ENCODE measurements around the gene BAHCC1. TPM values are rescaled to one million over a fixed set of nuclear protein-coding genes. Genes with fewer than 3 reads are reported as not detected.

Gene BAHCC1
- total RNA-seq, 1 donor from 2014 or later: 3.4 TPM

- H3K9me3 ChIP-seq (ENCODE audit: low read depth): no peaks in the 10 kb centered on the region
- H3K9ac ChIP-seq: peak overlapping the region; percentile 4
- Mint-ChIP-seq H3K27ac (peak overlapping the region; percentile 100), H3K9me3 (peaks cover 2% of the 10 kb centered on the region), H3K36me3 (peaks cover 11% of the 10 kb centered on the region), H3K4me3 (peak overlapping the region; percentile 99), H3K4me1 (peaks cover 36% of the 10 kb centered on the region), H3K27me3 (ENCODE audit: insufficient read depth, low read depth) (peaks cover 26% of the 10 kb centered on the region)
- peaks cover 79% of the 10 kb centered on the region for H3F3A ChIP-seq (ENCODE audit: low read depth)
- no peak overlapping the region for H2AFZ ChIP-seq (replicated peaks)
- peaks cover 76% of the 10 kb centered on the region for H3K79me2 ChIP-seq (ENCODE audit: low read depth)
- peak overlapping the region; percentile 98 for H3K4me2 ChIP-seq
- DNase-seq (ENCODE audit: low spot score): peak; percentile 75
- no peaks in the 10 kb centered on the region for H3K36me3 ChIP-seq
- peaks cover 40% of the 10 kb centered on the region for H3K4me1 ChIP-seq
- peaks cover 37% of the 10 kb centered on the region for H3K27me3 ChIP-seq
- TF ChIP-seq EZH2 (IDR thresholded peaks at IDR 0.05) (peak; percentile 47), EZH2phosphoT487 (IDR thresholded peaks at IDR 0.05) (peak; percentile 71), CTCF (IDR thresholded peaks at IDR 0.05) (no peak)
- H3K27ac ChIP-seq: peak overlapping the region; percentile 100
- peak overlapping the region; percentile 96 for H3K4me3 ChIP-seq
- peaks cover 70% of the 10 kb centered on the region for H4K20me1 ChIP-seq (ENCODE audit: low read depth)
Observed at GRCh38 chr17:81398176-81398831, 3.0 kb downstream of the BAHCC1 start.

GRCh38 chr17:81398832-81399411, 3.7 kb downstream of the BAHCC1 start:
- TF ChIP-seq EZH2phosphoT487 (IDR thresholded peaks at IDR 0.05) (no peak), EZH2 (IDR thresholded peaks at IDR 0.05) (no peak), CTCF (IDR thresholded peaks at IDR 0.05) (no peak)
- H3K4me3 Mint-ChIP-seq: peak overlapping the region; percentile 99
- peak overlapping the region; percentile 100 for H3K27ac Mint-ChIP-seq
- peaks cover 2% of the 10 kb centered on the region for H3K9me3 Mint-ChIP-seq
- H3K27me3 Mint-ChIP-seq (ENCODE audit: insufficient read depth, low read depth): peaks cover 26% of the 10 kb centered on the region
- Histone ChIP-seq H3K4me2 (peak overlapping the region; percentile 98), H3K27me3 (peaks cover 43% of the 10 kb centered on the region), H3K4me3 (peak overlapping the region; percentile 96), H3K9ac (no peak overlapping the region), H3K36me3 (no peaks in the 10 kb centered on the region), H3K9me3 (ENCODE audit: low read depth) (no peaks in the 10 kb centered on the region), H3K27ac (no peak overlapping the region), H3K4me1 (peaks cover 45% of the 10 kb centered on the region), H2AFZ (replicated peaks) (no peak overlapping the region), H3K79me2 (ENCODE audit: low read depth) (peaks cover 77% of the 10 kb centered on the region), H3F3A (ENCODE audit: low read depth) (peaks cover 81% of the 10 kb centered on the region), H4K20me1 (ENCODE audit: low read depth) (peaks cover 76% of the 10 kb centered on the region)
- peak; percentile 55 for DNase-seq (ENCODE audit: low spot score)
- H3K36me3 Mint-ChIP-seq: peaks cover 12% of the 10 kb centered on the region
- peaks cover 39% of the 10 kb centered on the region for H3K4me1 Mint-ChIP-seq

- TF ChIP-seq EZH2phosphoT487 (IDR thresholded peaks at IDR 0.05) (no peak), CTCF (IDR thresholded peaks at IDR 0.05) (no peak), EZH2 (IDR thresholded peaks at IDR 0.05) (no peak)
- Histone ChIP-seq H3K27me3 (peaks cover 50% of the 10 kb centered on the region), H3K27ac (peak overlapping the region; percentile 96), H3K79me2 (ENCODE audit: low read depth) (peaks cover 79% of the 10 kb centered on the region), H3K36me3 (no peaks in the 10 kb centered on the region), H4K20me1 (ENCODE audit: low read depth) (peaks cover 78% of the 10 kb centered on the region), H3F3A (ENCODE audit: low read depth) (peaks cover 76% of the 10 kb centered on the region), H2AFZ (replicated peaks) (no peak overlapping the region), H3K9ac (no peak overlapping the region), H3K4me1 (peaks cover 44% of the 10 kb centered on the region), H3K4me3 (peak overlapping the region; percentile 96), H3K4me2 (peak overlapping the region; percentile 87), H3K9me3 (ENCODE audit: low read depth) (no peaks in the 10 kb centered on the region)
- peaks cover 14% of the 10 kb centered on the region for H3K36me3 Mint-ChIP-seq
- H3K27ac Mint-ChIP-seq: peak overlapping the region; percentile 100
- no peak for DNase-seq (ENCODE audit: low spot score)
- peaks cover 2% of the 10 kb centered on the region for H3K9me3 Mint-ChIP-seq
- H3K4me3 Mint-ChIP-seq: peak overlapping the region; percentile 97
- peaks cover 39% of the 10 kb centered on the region for H3K4me1 Mint-ChIP-seq
- H3K27me3 Mint-ChIP-seq (ENCODE audit: insufficient read depth, low read depth): peaks cover 26% of the 10 kb centered on the region
Observed at GRCh38 chr17:81399481-81400153, 4.4 kb downstream of the BAHCC1 start.

Measured in neural progenitor cell (in vitro differentiated cells).